Endodermal cell (in vitro differentiated cells): ENCODE data around the gene TMEM108. TPM values are rescaled to one million over a fixed set of nuclear protein-coding genes. Genes with fewer than 3 reads are reported as not detected.
"Not testable (repeated sequence)": the region's sequence is repeated elsewhere in the genome, so short reads cannot be mapped to it uniquely, and the experiment has no call there.

Experiments
- DNase-seq: peaks from one replicate; pipeline ENCODE4 v3.0.0-alpha.2; 2017
- H3K27ac ChIP-seq: 2 replicates; pipeline ENCODE4 v1.5.1; 2013; ENCODE audit warnings: mild to moderate bottlenecking, low read depth, low read length, moderate library complexity
- H3K27me3 ChIP-seq: 2 replicates; pipeline ENCODE4 v1.6.1; 2013; ENCODE audit warnings: mild to moderate bottlenecking, low read length, moderate library complexity; ENCODE audit not compliant: insufficient read depth, control insufficient read depth, poor library complexity, severe bottlenecking
- H3K36me3 ChIP-seq: 2 replicates; pipeline ENCODE4 v1.7.0; 2013; ENCODE audit warnings: mild to moderate bottlenecking, low read length, moderate library complexity; ENCODE audit not compliant: control insufficient read depth, insufficient read depth
- H3K4me1 ChIP-seq: one replicate; pipeline ENCODE4 v1.7.0; 2013; ENCODE audit warnings: low read length; ENCODE audit not compliant: control insufficient read depth, insufficient read depth
- H3K4me3 ChIP-seq: 2 replicates; pipeline ENCODE4 v1.5.1; 2013; ENCODE audit warnings: mild to moderate bottlenecking, low read length, moderate library complexity
- H3K9ac ChIP-seq: 2 replicates; pipeline ENCODE4 v1.6.1; 2013; ENCODE audit warnings: mild to moderate bottlenecking, low read length, moderate library complexity; ENCODE audit not compliant: poor library complexity, severe bottlenecking; ENCODE audit errors: extremely low read depth
- H3K9me3 ChIP-seq: 2 replicates; pipeline ENCODE4 v1.6.1; 2013; ENCODE audit warnings: mild to moderate bottlenecking, low read length, moderate library complexity; ENCODE audit not compliant: control insufficient read depth
- H3K27ac Mint-ChIP-seq: 2 replicates; pipeline ENCODE4 v1.8.0; 2020; ENCODE audit warnings: mixed read lengths
- H3K27me3 Mint-ChIP-seq: 2 replicates; pipeline ENCODE4 v1.8.0; 2021; ENCODE audit warnings: mild to moderate bottlenecking, mixed read lengths; ENCODE audit not compliant: insufficient read depth
- H3K36me3 Mint-ChIP-seq: 2 replicates; pipeline ENCODE4 v1.8.0; 2020; ENCODE audit warnings: low read depth, mixed read lengths
- H3K4me1 Mint-ChIP-seq: 2 replicates; pipeline ENCODE4 v1.8.0; 2020; ENCODE audit warnings: mixed read lengths
- H3K4me3 Mint-ChIP-seq: 2 replicates; pipeline ENCODE4 v1.8.0; 2020; ENCODE audit warnings: mild to moderate bottlenecking, moderate library complexity, mixed read lengths
- H3K9me3 Mint-ChIP-seq: 2 replicates; pipeline ENCODE4 v1.8.0; 2020; ENCODE audit warnings: mild to moderate bottlenecking, mixed read lengths
- CTCF ChIP-seq: fragments of 200-600 bp; sonication (generic); conservative IDR thresholded peaks from 2 replicates; pipeline ENCODE4 v1.5.0; 2021; ENCODE audit warnings: antibody characterized with exemption, mild to moderate bottlenecking
- WGBS, 2 experiments: methylation state at CpG; one replicate each; pipeline versions ENCODE4 v1.1.5 to v1.1.7; 2013; ENCODE audit warnings: missing lambda C conversion rate in 2 of 2, mixed read lengths in 1 of 2; ENCODE audit not compliant: insufficient coverage in 1 of 2, insufficient read length in 1 of 2; 5-methylcytosine and 5-hydroxymethylcytosine counted together
- total RNA-seq, 2 donors: library from RNA; stranded (reverse); fragmentation: NEBNext Ultra II Directional in 1 of 2; extraction: Animal tissue kit (Norgen Biotek cat#: 25700) in 1 of 2; gene quantifications; 2 replicates in 1 of 2; 3 replicates in 1 of 2; pipeline ENCODE4 v1.2.1, GENCODE V29; 2021

Gene TMEM108
- total RNA-seq, 2 donors from 2014 or later: 4.8 to 7.9 TPM

DNA sequence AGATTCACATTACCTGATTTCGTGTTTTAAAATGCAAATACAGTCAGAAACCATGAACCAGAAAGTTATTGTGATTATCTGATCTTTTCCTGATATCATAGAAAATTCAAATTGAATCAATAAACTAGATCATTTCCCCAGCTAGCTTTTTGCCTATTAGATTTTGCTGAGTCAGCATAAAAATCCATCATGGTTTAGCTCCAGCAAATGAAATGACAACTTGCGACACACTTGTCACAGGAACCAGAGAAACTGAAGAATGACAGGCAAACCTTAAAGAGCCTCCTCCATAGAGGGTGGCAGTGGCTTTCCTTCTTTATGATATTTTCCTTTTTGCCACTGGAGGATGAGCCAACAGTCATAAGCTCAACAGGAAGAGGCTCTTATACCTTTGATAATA lies 30.6 kb upstream of the TMEM108 start:
- Mint-ChIP-seq H3K27ac (no peak overlapping the region), H3K4me3 (no peak overlapping the region)

GRCh38 chr3:133014325-133014724 lies 23.9 kb upstream of the TMEM108 start:
- no peak overlapping the region for H3K9ac ChIP-seq
- no peaks in the 10 kb centered on the region for H3K4me1 ChIP-seq
- peaks cover 5% of the 10 kb centered on the region for H3K9me3 ChIP-seq
- H3K4me3 Mint-ChIP-seq: no peak overlapping the region
- H3K36me3 ChIP-seq: no peaks in the 10 kb centered on the region
- no peak for DNase-seq
- no peak overlapping the region for H3K4me3 ChIP-seq
- no peaks in the 10 kb centered on the region for H3K27me3 Mint-ChIP-seq
- WGBS, 2 experiments: 93 to 100% methylated on average over 1 to 3 of the region's 3 CpGs
- H3K4me1 Mint-ChIP-seq: no peaks in the 10 kb centered on the region
- no peak overlapping the region for H3K27ac ChIP-seq
- H3K27ac Mint-ChIP-seq: no peak overlapping the region
- H3K9me3 Mint-ChIP-seq: peaks cover 44% of the 10 kb centered on the region
- H3K36me3 Mint-ChIP-seq: no peaks in the 10 kb centered on the region
- no peak for TF ChIP-seq CTCF
- H3K27me3 ChIP-seq: no peaks in the 10 kb centered on the region

More for the DNA sequence above, 30.6 kb upstream of the TMEM108 start:
- Mint-ChIP-seq H3K36me3 (no peaks in the 10 kb centered on the region), H3K4me1 (no peaks in the 10 kb centered on the region), H3K27me3 (no peaks in the 10 kb centered on the region), H3K9me3 (peaks cover 63% of the 10 kb centered on the region)
- Histone ChIP-seq H3K4me1 (no peaks in the 10 kb centered on the region), H3K36me3 (no peaks in the 10 kb centered on the region), H3K4me3 (no peak overlapping the region), H3K27ac (no peak overlapping the region), H3K27me3 (no peaks in the 10 kb centered on the region), H3K9ac (no peak overlapping the region), H3K9me3 (peaks cover 18% of the 10 kb centered on the region)
- DNase-seq: no peak
- no peak for TF ChIP-seq CTCF
- WGBS, 2 experiments: 90 to 100% methylated on average over 1 to 2 of the region's 2 CpGs

GRCh38 chr3:133015573-133015972 lies 22.6 kb upstream of the TMEM108 start:
- not testable (repeated sequence) for H3K36me3 ChIP-seq, H3K27ac ChIP-seq, H3K36me3 Mint-ChIP-seq, H3K27me3 ChIP-seq, H3K27me3 Mint-ChIP-seq, H3K4me1 ChIP-seq, DNase-seq, H3K9me3 ChIP-seq, H3K4me3 Mint-ChIP-seq, H3K4me3 ChIP-seq, H3K27ac Mint-ChIP-seq, H3K9ac ChIP-seq, H3K4me1 Mint-ChIP-seq
- peaks cover 32% of the 10 kb centered on the region for H3K9me3 Mint-ChIP-seq
- 83% methylated on average over 4 of the region's 5 CpGs; no CpG with 5 or more reads in 1 of the 2 experiments for WGBS, 2 experiments

GRCh38 chr3:133016838-133017309 lies 21.3 kb upstream of the TMEM108 start:
- DNase-seq: no peak
- Histone ChIP-seq H3K27me3 (no peaks in the 10 kb centered on the region), H3K4me3 (no peak overlapping the region), H3K4me1 (no peaks in the 10 kb centered on the region), H3K9ac (no peak overlapping the region), H3K9me3 (no peaks in the 10 kb centered on the region), H3K36me3 (no peaks in the 10 kb centered on the region), H3K27ac (no peak overlapping the region)
- Mint-ChIP-seq H3K4me1 (no peaks in the 10 kb centered on the region), H3K9me3 (peaks cover 19% of the 10 kb centered on the region), H3K4me3 (no peak overlapping the region), H3K27ac (no peak overlapping the region), H3K36me3 (no peaks in the 10 kb centered on the region), H3K27me3 (peaks cover 2% of the 10 kb centered on the region)
- 67 to 80% methylated on average over 1 of the region's 1 CpG for WGBS, 2 experiments
- TF ChIP-seq CTCF: no peak
